HG02571 (cell line): ENCODE data around the gene CRABP1.

Experiments used
- ATAC-seq: cut with Tn5 transposase; IDR thresholded peaks from one replicate; pipeline ENCODE4 v1.9.1; 2021; ENCODE audit warnings: mild to moderate bottlenecking, moderate library complexity; ENCODE audit not compliant: unreplicated experiment

The CRABP1 gene

GRCh38 chr15:78343276-78344060, 3.3 kb downstream of the CRABP1 start:
- ATAC-seq, result no peak

GRCh38 chr15:78345396-78346125, 5.4 kb downstream of the CRABP1 start:
- no peak for ATAC-seq

- no peak for ATAC-seq
Observed at GRCh38 chr15:78347586-78348543, 7.7 kb downstream of the CRABP1 start.

- no peak for ATAC-seq
Observed at GRCh38 chr15:78350058-78350457, 9.9 kb downstream of the CRABP1 start.

GRCh38 chr15:78351539-78351938, 11.4 kb downstream of the CRABP1 start:
- ATAC-seq, result no peak

- no peak for ATAC-seq
Observed at GRCh38 chr15:78353093-78353492, 12.9 kb downstream of the CRABP1 start.

GRCh38 chr15:78355177-78355576, 15.0 kb downstream of the CRABP1 start:
- no peak for ATAC-seq

- ATAC-seq, result no peak
Observed at GRCh38 chr15:78358102-78358870, 18.1 kb downstream of the CRABP1 start.

GRCh38 chr15:78359041-78359808, 19.1 kb downstream of the CRABP1 start:
- ATAC-seq, result no peak

GRCh38 chr15:78360367-78360801, 20.2 kb downstream of the CRABP1 start:
- ATAC-seq, result no peak

GRCh38 chr15:78360958-78361718, 21.0 kb downstream of the CRABP1 start:
- ATAC-seq, result no peak

- ATAC-seq, result no peak
Observed at GRCh38 chr15:78361771-78362506, 21.8 kb downstream of the CRABP1 start.

GRCh38 chr15:78362716-78363380, 22.7 kb downstream of the CRABP1 start:
- no peak for ATAC-seq

GRCh38 chr15:78363381-78363734, 23.2 kb downstream of the CRABP1 start:
- no peak for ATAC-seq

- ATAC-seq, result no peak
Observed at GRCh38 chr15:78364233-78364632, 24.1 kb downstream of the CRABP1 start.

- no peak for ATAC-seq
Observed at GRCh38 chr15:78365917-78366316, 25.8 kb downstream of the CRABP1 start.

- ATAC-seq, result no peak
Observed at GRCh38 chr15:78366342-78366741, 26.2 kb downstream of the CRABP1 start.

- no peak for ATAC-seq
Observed at GRCh38 chr15:78368651-78369050, 28.5 kb downstream of the CRABP1 start.
